OCI-LY1 (cell line): Measurements from ENCODE around the gene NDUFC1.
A peak's percentile ranks its signal among the peaks of the same experiment; 100 is the strongest.

ENCODE experiments used
- H2AFZ ChIP-seq: fragments of 200-600 bp; sonication (generic), shearing (Covaris generic); 2 replicates; pipeline ENCODE4 v1.6.0; 2014; ENCODE audit warnings: antibody characterized with exemption, mild to moderate bottlenecking, low read length
- H3F3A ChIP-seq: fragments of 200-600 bp; sonication (generic), shearing (Covaris generic); 2 replicates; pipeline ENCODE4 v1.6.0; 2014; ENCODE audit warnings: mild to moderate bottlenecking, antibody characterized with exemption, low read length, moderate library complexity; ENCODE audit not compliant: insufficient read depth
- H3K27ac ChIP-seq: fragments of 200-600 bp; sonication (generic); 2 replicates; pipeline ENCODE4 v1.5.1; 2014; ENCODE audit warnings: low read length, mixed run types, mild to moderate bottlenecking, low read depth; ENCODE audit not compliant: poor library complexity, severe bottlenecking
- H3K27me3 ChIP-seq: fragments of 200-600 bp; sonication (generic); 2 replicates; pipeline ENCODE4 v1.6.0; 2014; ENCODE audit warnings: antibody characterized with exemption, mild to moderate bottlenecking, low read length, moderate library complexity; ENCODE audit not compliant: insufficient read depth
- H3K36me3 ChIP-seq: fragments of 200-600 bp; sonication (generic); 2 replicates; pipeline ENCODE4 v1.6.1; 2014; ENCODE audit warnings: mild to moderate bottlenecking, antibody characterized with exemption, low read length, moderate library complexity, mixed read lengths; ENCODE audit not compliant: insufficient read depth
- H3K4me1 ChIP-seq: fragments of 200-600 bp; sonication (generic); 2 replicates; pipeline ENCODE4 v1.5.1; 2014; ENCODE audit warnings: mild to moderate bottlenecking, low read length, moderate library complexity; ENCODE audit not compliant: insufficient read depth, severe bottlenecking
- H3K4me2 ChIP-seq: fragments of 200-600 bp; sonication (generic), shearing (Covaris generic); 2 replicates; pipeline ENCODE4 v1.6.1; 2014; ENCODE audit warnings: low read length
- H3K4me3 ChIP-seq: fragments of 200-600 bp; sonication (generic); 2 replicates; pipeline ENCODE4 v1.5.1; 2014; ENCODE audit warnings: low read length, low read depth, mild to moderate bottlenecking, mixed read lengths; ENCODE audit not compliant: poor library complexity, severe bottlenecking
- H3K79me2 ChIP-seq: fragments of 200-600 bp; shearing (Covaris generic); 2 replicates; pipeline ENCODE4 v1.6.1; 2016; ENCODE audit warnings: mixed run types, low read length, mixed read lengths; ENCODE audit not compliant: insufficient read depth
- H3K9ac ChIP-seq: fragments of 200-600 bp; sonication (generic), shearing (Covaris generic); 2 replicates; pipeline ENCODE4 v1.6.1; 2014; ENCODE audit warnings: mild to moderate bottlenecking, low read length, mixed read lengths
- H3K9me2 ChIP-seq: fragments of 200-600 bp; sonication (generic), shearing (Covaris generic); 2 replicates; pipeline ENCODE4 v1.6.1; 2014; ENCODE audit warnings: low read depth, mild to moderate bottlenecking, low read length, mixed read lengths
- H3K9me3 ChIP-seq: fragments of 200-600 bp; shearing (Covaris generic); 2 replicates; pipeline ENCODE4 v1.6.1; 2014; ENCODE audit warnings: low read length, mixed read lengths
- H4K20me1 ChIP-seq: fragments of 200-600 bp; sonication (generic), shearing (Covaris generic); 2 replicates; pipeline ENCODE4 v1.6.0; 2016; ENCODE audit warnings: mild to moderate bottlenecking, low read length; ENCODE audit not compliant: insufficient read depth
- EZH2 ChIP-seq: fragments of 200-600 bp; sonication (generic), shearing (Covaris generic); IDR thresholded peaks from 2 replicates; pipeline ENCODE4 v1.8.0; 2017; ENCODE audit warnings: borderline replicate concordance, mixed run types, mild to moderate bottlenecking, antibody characterized with exemption, low read length, moderate library complexity, mixed read lengths
- TF ChIP-seq, protein P1 (sequence below): fragments of 200-600 bp; sonication (generic), shearing (Covaris generic); IDR thresholded peaks from 2 replicates; pipeline ENCODE4 v1.5.1; 2017; ENCODE audit warnings: mild to moderate bottlenecking, antibody characterized with exemption, low read length, moderate library complexity, mixed read lengths

Gene NDUFC1

DNA sequence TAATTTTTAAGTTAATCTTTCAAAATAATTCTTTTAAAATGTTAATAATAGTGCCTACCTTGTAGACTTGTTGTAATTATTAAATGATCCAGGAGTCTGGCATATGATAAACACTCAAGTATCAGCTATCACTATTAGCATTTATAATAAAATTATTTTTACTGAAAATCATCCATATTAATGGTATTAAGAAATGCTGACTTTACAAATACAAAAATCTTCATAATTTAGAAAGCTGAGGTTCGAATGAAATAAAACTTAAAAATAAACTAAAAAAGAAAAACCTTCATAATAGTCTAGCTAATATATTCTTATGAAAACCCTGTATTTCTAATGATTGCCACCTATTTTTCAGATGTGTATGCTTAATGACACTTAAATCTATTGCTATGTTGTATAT is 27.5 kb downstream of the NDUFC1 start:
- no peaks in the 10 kb centered on the region for H4K20me1 ChIP-seq
- no peak overlapping the region for H3K27ac ChIP-seq
- no peaks in the 10 kb centered on the region for H3K79me2 ChIP-seq
- H3K4me3 ChIP-seq: no peak overlapping the region
- H3K27me3 ChIP-seq: no peaks in the 10 kb centered on the region
- H3K4me2 ChIP-seq: no peak overlapping the region
- H3K9ac ChIP-seq: no peak overlapping the region
- H2AFZ ChIP-seq: no peak overlapping the region
- TF ChIP-seq EZH2: no peak
- TF ChIP-seq, protein P1, sequence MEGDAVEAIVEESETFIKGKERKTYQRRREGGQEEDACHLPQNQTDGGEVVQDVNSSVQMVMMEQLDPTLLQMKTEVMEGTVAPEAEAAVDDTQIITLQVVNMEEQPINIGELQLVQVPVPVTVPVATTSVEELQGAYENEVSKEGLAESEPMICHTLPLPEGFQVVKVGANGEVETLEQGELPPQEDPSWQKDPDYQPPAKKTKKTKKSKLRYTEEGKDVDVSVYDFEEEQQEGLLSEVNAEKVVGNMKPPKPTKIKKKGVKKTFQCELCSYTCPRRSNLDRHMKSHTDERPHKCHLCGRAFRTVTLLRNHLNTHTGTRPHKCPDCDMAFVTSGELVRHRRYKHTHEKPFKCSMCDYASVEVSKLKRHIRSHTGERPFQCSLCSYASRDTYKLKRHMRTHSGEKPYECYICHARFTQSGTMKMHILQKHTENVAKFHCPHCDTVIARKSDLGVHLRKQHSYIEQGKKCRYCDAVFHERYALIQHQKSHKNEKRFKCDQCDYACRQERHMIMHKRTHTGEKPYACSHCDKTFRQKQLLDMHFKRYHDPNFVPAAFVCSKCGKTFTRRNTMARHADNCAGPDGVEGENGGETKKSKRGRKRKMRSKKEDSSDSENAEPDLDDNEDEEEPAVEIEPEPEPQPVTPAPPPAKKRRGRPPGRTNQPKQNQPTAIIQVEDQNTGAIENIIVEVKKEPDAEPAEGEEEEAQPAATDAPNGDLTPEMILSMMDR: no peak
- no peaks in the 10 kb centered on the region for H3K9me3 ChIP-seq
- no peaks in the 10 kb centered on the region for H3K9me2 ChIP-seq
- no peaks in the 10 kb centered on the region for H3K4me1 ChIP-seq
- no peaks in the 10 kb centered on the region for H3K36me3 ChIP-seq
- no peaks in the 10 kb centered on the region for H3F3A ChIP-seq

DNA sequence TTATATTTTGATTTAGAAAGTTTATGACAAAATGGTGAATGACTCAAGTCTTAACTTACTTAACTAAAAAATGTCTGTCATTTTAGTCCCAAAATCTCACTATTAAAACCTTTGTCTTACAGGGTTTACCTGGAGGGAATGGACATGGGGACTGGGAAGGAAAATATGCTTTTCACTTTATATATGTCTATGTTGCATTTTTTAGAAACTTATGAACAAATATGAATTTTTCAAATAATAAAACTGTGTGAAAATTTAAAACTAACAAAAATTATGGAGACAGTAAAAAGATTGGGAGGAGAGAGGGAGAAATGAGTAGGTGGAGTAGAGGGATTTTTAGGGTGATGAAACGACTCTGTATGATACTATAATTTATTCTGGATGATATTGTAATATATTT is 28.4 kb downstream of the NDUFC1 start:
- H3K4me1 ChIP-seq: no peaks in the 10 kb centered on the region

DNA sequence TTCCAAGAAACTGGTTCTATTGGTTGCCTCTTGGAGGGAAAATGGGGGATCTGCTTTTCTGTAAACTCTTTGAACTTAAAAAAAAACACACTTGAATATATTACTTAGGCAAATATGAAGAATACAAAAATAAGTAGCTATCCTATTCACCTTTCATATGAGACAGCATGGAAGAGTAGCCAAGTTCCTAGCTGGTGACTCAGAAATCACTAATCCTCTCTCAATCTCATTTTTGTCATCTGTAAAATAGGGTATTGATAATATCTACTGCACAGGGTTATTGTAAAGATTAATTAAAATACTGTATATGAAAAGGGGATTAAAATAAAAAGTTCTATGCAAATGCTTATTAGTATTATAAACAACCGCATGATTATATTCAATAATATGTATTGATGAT is 35.0 kb downstream of the NDUFC1 start:
- Histone ChIP-seq H2AFZ (peak overlapping the region; percentile 79; the same call in 1 of the 2 replicates), H3K9me3 (no peaks in the 10 kb centered on the region), H3K9me2 (no peaks in the 10 kb centered on the region), H3K9ac (peak overlapping the region; percentile 70), H3F3A (no peaks in the 10 kb centered on the region), H3K4me1 (peaks cover 26% of the 10 kb centered on the region), H3K27ac (peak overlapping the region; percentile 86), H3K36me3 (no peaks in the 10 kb centered on the region), H4K20me1 (no peaks in the 10 kb centered on the region), H3K27me3 (no peaks in the 10 kb centered on the region), H3K4me2 (peak overlapping the region; percentile 75), H3K79me2 (no peaks in the 10 kb centered on the region), H3K4me3 (peak overlapping the region; percentile 63)
- TF ChIP-seq, protein P1: no peak
- TF ChIP-seq EZH2: no peak

More for the DNA sequence above, 28.4 kb downstream of the NDUFC1 start:
- no peaks in the 10 kb centered on the region for H3K9me3 ChIP-seq
- H3K9me2 ChIP-seq: no peaks in the 10 kb centered on the region
- no peaks in the 10 kb centered on the region for H3K36me3 ChIP-seq
- no peaks in the 10 kb centered on the region for H4K20me1 ChIP-seq
- H3K27ac ChIP-seq: no peak overlapping the region
- no peak overlapping the region for H3K4me3 ChIP-seq
- H3K27me3 ChIP-seq: no peaks in the 10 kb centered on the region
- no peak overlapping the region for H3K9ac ChIP-seq
- no peak overlapping the region for H2AFZ ChIP-seq
- H3K4me2 ChIP-seq: no peak overlapping the region
- TF ChIP-seq, protein P1: no peak
- no peak for TF ChIP-seq EZH2
- no peaks in the 10 kb centered on the region for H3K79me2 ChIP-seq
- H3F3A ChIP-seq: no peaks in the 10 kb centered on the region
